GM21390 (cell line): ENCODE results near the gene TENM3.

Experiments
- ATAC-seq: cut with Tn5 transposase; IDR thresholded peaks from one replicate; pipeline ENCODE4 v1.9.1; 2021; ENCODE audit not compliant: unreplicated experiment

The TENM3 gene

DNA sequence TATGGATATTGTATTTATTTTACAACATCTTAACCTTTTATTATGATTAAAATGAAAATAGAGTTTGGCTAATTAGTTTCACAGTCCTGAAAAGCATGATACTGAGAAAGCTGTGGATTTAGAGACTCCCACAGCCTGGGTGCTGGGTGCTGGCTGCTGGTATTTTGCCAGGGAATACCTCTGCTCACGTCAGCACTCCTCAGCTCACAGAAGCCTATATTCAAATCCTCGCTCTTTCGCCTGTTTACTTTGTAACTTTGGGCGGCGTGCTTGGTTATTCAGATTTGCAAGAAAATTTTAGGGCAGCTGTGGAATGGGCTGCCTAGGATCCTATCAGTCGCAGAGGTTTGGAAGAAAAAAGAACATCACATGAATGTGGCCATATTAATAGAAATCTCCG lies 412.1 kb downstream of the TENM3 start:
- ATAC-seq: no peak

DNA sequence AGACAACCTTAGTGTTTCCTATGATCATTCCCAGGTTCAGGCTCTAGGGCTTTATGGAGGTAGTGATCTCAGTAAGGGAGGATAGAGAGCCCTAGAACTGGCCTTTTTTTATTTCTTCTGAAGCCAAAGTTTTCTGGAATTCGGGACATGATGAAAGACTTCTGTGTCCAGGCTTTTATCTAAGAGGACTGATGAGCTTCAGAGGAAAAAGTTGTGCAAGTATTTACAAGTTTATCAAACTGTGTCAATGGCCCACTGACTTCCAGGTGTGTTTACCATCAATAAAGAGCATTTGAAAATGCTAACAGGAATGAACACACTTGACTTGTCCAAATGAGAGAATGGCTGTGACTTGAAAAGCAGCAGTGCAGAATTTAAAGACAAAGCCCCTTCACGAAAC lies 419.3 kb downstream of the TENM3 start:
- ATAC-seq: no peak

DNA sequence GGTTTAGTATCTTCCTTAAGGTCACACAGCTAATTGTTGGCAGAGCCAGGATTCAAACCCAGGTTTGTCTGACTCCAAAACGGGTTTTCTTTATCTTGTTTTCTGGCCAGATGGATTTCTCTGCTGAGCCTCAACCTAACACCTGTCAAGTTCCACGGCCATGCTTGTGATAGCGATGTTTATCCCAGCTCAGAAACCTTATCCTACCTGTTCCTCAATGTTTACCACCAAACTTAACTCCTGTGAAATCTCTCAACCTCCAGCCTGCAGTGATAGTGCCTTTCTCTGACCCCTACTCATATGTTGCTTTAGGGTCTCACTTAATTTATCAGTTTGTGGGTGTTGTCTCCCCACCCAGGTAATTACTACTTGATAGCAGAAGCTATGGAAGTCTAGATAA lies 428.0 kb downstream of the TENM3 start:
- no peak for ATAC-seq

DNA sequence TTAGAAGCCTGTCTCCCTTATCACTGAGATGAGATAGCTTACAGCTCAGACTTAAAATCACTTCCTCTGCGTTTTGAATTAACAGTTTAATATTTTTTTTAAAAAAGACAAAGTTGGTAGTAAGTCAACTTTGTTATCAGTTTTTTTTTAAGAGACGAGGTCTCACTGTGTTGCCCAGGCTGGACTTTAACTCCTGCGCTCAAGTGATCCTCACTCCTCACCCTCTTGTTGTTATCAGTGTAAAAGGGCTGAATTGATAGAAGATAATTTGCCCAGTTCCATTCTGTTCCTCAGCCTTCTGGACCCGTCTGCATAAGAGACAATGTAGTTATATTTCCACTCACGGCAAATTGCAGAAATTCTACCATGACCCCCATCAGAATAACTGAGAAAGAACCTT lies 428.5 kb downstream of the TENM3 start:
- no peak for ATAC-seq

DNA sequence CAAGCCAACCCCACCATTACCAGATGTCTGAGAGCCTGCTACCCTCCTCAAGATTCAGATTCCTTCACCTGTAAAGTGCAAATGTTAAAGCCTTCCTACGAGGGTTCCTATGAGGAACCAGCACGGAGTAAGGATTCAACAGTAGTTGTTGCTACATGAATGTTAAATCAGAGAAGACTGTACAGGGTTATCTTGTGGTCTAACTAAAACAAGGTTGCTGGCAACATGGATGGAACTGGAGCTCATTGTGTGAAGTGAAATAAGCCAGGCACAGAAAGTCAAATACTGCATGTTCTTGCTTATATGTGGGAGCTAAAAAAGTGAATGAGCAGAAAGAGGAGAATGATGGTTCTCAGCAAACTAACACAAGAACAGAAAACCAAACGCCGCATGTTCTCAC lies 435.4 kb downstream of the TENM3 start:
- no peak for ATAC-seq

DNA sequence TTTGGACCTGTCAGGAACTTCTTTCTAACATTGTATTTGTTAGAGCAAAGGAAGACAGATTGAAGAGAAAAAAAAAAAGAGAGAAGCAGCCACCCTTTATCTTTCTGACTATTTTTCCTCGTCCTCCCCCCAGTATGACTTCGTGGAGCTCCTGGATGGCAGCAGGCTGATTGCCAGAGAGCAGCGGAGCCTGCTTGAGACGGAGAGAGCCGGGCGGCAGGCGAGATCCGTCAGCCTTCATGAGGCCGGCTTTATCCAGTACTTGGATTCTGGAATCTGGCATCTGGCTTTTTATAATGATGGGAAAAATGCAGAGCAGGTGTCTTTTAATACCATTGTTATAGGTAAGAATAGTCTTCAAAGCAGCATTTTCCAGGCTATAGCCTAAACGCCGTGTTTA lies 436.3 kb downstream of the TENM3 start:
- ATAC-seq: no peak

DNA sequence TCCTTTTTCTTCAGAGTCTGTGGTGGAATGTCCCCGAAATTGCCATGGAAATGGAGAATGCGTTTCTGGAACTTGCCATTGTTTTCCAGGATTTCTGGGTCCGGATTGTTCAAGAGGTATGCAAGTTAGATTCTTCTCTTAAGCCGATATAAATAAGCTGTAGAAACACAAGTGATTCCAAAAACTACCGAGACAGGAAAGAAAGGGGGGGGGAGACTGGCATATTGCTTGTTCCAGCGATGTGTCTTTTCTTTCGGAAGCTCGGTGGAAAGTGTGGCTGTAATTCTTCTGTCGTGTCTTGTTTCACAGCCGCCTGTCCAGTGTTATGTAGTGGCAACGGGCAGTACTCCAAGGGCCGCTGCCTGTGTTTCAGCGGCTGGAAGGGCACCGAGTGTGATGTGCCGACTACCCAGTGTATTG lies 437.0 kb downstream of the TENM3 start:
- no peak for ATAC-seq

DNA sequence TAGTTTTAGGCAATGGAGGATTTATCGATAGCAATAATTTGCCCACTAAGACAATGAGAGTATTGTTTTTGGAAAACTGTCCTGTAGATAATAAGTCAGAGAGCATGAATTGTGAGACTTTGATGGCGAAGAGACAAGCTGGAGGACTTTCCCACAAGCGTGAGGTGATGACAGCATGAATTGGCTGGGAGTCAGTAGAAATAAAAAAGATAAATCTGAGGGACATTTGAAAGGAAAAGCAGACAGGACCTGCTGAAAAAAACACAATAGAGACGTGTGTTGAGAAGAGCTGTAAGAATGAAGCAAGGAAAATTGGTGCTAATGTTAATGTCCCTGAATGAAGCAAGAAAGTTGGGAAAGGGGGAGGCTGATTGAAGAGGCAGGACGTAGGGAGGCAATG lies 440.5 kb downstream of the TENM3 start:
- no peak for ATAC-seq

DNA sequence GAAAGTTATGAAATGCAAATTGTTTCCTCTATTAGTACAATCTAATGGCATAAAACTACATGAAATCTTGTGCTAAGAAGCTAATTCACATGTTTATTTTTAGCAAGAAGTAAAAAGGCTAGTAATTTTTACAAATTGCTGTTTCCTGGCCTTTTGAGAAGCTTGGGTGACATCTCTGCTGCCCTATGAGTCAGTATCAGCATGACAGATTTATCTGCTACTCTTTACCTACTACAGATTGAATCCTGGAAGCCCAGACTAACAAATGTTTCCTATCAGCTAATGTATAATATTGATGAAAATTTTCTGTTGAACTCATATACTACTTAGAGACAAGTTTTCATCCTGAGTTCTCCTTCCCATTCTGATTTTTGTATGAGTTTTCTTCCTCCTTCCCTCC lies 441.6 kb downstream of the TENM3 start:
- no peak for ATAC-seq

DNA sequence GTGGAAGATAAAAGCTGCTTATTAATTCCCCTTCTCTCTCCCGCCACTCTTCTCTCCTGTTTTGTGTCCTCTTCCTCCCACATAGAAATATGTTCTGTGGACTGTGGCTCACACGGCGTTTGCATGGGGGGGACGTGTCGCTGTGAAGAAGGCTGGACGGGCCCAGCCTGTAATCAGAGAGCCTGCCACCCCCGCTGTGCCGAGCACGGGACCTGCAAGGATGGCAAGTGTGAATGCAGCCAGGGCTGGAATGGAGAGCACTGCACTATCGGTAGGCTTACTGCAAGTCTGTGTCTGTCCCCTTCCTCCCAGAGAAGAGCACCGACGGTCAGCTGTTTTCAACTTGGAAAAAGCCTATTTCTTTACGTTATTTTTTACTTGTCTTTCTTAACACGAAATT lies 444.9 kb downstream of the TENM3 start:
- ATAC-seq: no peak

DNA sequence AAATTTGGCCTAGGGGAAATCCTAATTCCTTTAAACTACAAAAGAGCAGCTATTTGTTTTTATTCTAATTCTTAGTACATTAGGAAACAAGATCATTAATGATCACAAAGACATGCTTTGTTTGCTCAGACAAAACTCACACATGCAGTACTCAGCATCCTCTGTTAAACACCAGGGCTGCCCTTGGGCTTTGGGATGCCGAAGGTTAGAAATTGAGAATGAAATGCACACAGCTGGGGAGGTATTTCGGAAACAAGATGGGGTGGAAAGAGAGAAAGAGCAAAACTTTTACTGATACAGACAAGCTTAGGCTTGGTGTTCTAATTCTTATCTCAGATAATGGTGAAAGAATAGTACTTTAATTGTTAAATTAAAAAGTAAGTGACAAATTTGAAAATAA lies 451.3 kb downstream of the TENM3 start:
- no peak for ATAC-seq

DNA sequence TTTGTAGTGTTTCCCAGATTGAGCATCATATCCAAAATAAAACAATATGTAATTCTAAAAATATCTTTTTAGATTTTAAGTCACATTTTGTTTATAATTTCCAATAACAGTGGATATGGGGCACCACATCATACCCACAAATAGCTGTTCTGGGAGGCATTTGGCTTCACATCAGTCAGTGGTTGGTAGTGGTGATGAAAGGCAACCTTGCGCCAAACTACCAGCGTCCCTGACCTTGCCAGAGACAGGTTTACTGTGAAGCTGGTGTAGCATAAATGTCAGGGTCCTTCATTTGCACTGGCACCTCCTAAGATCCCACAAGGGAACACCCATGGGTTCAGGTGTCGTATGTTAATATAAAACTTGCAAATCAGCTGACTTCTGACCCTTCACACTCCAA lies 451.8 kb downstream of the TENM3 start:
- no peak for ATAC-seq

DNA sequence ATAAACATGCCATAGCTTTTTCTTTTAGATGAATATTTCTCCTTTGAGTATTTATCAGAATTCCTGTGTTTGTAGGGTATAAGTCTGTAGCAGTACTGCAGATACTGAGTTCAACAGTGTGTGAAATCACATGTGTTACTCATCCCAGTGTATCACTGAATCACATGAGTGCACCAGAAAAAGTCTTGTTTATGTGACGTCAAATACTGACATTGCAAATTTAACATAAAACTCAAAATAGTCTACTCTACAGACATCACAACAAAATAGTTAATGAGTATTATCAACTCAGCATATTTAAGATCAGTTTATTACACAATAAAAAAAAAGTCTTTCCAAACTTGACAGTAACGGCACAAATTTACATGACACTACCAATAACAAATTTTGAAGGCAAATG lies 452.6 kb downstream of the TENM3 start:
- ATAC-seq: no peak

DNA sequence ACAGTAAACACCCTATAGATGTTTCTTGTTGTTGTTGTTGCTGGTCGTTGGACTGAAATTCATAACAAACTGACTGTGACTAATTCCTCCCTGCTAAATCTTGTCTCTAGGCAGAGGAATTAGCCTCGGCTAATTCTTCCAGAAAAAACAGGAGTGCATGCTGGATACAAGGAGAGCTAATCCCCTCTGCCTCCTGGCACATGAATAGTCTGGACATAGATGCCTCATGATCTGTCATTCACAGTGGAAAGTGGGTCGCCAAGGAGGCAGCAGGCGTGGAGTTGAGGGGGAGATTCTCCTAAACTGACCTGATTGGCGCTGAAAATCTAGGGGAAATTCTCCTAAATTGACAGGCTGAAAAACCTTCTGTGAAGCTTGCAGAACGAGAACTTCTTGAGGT lies 453.9 kb downstream of the TENM3 start:
- ATAC-seq: no peak

DNA sequence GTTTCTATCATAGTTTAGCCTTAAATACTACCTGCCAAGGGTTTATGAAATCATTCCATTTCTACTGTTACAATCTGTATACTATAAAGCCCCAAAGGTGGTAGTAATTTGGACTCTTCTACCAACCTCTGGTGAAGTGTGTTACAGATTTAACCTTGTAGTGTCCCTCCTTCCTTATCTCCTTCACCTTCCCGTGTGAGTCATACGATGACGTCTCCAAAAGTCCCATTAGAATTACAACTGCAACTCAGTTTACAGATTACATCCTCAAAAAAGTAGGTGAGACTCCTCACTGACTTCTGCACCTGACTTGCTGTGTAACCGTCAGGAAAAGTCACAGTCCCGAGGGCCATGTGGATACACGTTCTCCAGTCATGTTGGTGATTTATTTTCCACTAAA lies 455.0 kb downstream of the TENM3 start:
- no peak for ATAC-seq

DNA sequence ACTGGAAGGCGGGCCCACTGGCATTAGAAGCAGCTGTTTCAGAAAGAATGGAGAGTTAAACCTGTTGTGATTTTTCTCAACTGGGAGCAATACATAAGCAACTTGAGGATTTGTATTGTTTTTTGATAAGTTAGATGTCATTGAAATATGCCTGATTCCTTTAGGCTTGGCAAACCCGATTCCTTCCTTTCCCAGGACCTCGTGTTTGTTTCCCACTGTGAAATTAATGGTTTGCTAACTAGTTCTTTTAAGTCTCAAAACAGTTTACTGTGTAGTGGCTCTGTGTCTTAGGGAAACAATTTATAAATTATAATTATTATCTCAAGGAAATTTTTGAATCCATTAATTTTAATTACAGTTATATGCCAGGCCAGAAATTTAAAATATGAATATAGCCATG lies 456.0 kb downstream of the TENM3 start:
- no peak for ATAC-seq

DNA sequence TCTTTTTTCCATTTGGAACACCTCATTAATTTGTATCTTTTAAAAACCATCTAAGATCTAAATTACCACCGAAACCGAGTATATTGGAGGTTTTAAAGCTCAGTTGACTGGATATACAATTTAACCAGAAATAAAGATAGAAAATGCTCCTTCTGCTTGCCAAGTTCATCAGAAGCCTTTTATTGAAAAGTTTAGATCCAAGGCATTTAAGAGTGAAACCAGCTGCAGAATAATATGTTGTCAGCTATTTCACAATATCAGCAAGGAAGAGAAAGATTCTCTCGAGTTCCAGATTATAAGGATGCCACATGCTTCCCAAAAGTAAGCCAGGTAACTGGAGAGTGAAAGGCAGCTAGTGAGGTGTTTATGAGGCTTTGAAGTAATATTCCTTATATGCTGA lies 456.6 kb downstream of the TENM3 start:
- no peak for ATAC-seq

DNA sequence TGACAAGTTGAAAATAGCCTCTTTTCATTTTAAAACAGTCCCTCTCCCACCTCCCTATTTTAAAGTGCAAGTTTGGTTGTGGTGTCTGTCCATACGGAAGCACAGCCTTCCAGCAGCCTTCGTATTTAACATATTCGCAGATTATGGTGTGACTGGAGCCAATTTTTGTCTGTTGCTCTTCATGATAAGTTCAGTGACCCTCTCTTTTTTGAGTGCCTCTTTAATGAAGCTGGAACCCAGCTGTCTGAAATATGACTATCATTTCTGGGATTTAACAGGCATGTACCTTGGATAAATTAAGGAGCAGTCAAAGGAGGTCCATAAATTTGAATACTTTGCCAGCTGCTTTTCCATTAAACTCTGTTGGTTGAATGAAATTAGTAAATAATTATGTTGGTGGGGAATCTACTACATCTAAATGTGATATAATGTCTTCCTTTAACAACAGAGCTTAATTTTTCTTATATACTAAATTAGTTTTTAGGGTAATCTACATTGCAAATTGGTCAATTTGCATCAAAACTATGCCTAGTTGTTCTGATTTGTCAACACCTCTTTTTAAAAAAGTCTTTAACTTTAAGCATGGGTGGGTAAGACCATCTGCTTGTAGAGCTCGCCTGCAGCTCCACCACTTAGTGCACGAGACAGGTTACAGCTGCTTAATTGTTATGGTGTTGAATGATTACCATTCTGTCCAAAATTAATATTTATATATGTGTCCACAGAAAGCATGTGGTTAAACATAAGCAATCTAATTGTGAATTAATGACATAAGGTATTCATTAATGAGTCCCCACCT lies 457.4 kb downstream of the TENM3 start:
- no peak for ATAC-seq

DNA sequence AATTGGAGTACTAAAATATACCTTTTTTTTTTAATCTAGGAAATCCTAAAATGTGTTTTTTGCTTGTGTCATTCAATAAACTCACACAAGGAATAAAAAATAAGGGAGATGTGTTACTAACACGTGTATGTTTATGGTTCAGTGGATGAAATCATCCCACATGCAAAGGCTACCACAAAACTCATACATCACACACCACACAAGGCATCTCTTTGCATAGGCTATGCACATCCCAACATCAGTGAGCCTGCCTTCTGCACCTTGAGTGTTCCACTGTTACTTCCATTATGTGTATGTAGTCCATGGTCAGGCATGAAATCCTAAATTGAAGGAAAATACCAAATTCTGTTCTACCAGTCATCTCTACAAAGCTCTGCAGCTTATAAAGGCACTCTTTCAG lies 460.9 kb downstream of the TENM3 start:
- ATAC-seq: no peak

DNA sequence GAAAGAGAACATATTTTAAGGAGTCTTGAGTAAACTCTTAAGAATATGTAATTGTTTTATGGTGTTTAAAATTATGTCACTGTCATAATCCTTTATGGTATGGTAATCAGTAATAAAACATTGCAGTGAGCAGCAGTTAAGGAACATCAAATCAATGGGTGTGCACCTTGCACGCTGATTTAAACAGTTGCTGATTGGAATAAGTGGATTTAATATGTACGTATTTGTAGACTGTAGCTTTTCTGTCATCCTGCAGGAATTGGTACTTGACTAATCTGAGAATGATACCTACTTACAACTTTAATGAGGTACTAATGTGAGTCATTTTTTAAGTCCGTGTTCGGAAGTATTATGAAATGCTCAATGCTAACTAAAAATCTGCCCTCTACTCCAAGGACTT lies 461.7 kb downstream of the TENM3 start:
- ATAC-seq: no peak

DNA sequence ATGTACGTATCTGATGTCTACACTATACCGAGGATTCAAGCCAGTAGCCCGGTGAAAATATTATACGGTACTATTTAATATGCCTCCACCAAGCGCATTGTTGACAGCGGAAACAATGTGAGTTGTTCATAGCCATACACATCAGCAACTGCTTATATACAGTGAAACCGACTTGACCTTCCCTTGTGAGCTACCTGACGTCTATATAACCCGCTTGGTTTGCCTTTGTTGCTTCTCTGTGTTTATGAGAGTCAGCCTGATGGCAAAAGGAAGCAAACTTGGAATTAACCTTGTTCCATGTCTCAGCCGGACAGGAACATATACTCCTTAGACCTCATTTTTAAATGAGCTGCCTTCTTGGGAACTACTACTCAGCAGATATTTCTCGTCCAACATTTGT lies 462.2 kb downstream of the TENM3 start:
- no peak for ATAC-seq

DNA sequence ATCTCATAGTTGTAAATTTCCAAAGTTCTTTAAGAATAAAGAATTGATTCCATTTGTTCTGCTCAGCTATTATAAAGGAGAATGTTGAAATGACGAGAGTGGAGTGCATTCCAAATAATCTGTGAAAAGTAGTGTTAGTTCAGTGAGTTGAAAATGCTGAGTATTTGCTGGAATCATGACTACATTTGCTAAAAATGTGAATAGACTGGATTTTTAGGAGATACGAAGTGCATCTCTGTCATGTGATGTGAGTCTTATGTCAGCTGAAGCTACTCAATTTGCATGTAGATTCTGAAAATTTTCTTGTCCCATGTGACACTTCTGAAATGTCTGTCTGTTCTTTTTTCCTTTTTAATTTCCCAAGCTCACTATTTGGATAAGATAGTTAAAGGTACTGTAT lies 468.0 kb downstream of the TENM3 start:
- ATAC-seq: no peak

DNA sequence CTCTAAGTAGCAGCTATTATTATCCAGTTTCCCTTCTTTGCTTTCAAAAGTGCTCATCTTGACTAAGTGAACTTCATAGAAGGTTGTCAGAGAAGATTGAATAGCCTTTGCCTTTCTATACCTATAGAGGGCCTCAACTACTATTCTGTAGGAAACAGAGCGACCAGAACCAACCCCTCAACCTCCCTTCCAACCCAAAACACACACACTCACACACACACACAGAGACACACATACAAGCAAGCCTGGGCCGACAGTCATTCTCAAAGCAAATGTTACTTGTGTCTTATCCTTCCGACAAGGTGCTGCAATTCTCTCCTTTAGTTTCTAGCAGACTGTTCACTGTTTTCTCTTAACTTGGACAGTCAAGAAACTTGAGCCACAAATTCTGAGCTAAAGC lies 472.3 kb downstream of the TENM3 start:
- ATAC-seq: no peak
